ENCODE data around the gene ACER3.

DNA sequence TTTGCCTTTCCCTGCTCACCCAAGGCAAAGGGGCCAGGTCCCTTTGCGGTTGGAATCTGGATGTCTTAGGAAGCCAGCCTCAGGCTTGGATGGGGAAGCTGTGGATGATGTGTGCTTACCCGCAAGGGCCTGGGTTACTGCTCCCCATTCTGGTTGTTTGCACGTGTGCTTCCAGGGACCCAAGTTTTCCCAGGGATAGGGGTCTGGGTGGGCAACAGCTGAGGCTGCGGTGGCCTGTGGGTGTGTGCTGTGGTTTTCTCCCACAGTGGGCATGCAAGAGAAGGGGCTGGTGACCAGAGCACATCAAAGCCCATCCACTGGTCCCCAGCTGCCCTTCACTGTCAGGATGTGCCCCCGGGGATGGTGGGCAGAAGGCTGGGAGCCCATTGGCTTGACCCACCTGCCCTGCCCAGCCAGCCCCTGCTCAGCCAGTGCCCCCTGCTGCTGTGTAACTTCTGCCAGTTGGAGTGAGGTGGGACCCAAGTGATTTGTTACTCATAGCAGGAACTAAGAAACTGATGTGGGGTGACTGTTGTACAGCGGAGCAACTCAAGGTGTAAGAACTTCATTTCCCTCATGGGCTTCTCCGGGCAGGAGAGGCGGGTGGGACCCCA lies 209.4 kb downstream of the ACER3 start:
- TF ChIP-seq, protein P1, sequence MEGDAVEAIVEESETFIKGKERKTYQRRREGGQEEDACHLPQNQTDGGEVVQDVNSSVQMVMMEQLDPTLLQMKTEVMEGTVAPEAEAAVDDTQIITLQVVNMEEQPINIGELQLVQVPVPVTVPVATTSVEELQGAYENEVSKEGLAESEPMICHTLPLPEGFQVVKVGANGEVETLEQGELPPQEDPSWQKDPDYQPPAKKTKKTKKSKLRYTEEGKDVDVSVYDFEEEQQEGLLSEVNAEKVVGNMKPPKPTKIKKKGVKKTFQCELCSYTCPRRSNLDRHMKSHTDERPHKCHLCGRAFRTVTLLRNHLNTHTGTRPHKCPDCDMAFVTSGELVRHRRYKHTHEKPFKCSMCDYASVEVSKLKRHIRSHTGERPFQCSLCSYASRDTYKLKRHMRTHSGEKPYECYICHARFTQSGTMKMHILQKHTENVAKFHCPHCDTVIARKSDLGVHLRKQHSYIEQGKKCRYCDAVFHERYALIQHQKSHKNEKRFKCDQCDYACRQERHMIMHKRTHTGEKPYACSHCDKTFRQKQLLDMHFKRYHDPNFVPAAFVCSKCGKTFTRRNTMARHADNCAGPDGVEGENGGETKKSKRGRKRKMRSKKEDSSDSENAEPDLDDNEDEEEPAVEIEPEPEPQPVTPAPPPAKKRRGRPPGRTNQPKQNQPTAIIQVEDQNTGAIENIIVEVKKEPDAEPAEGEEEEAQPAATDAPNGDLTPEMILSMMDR (IDR thresholded peaks at IDR 0.05): no peak
- TF ChIP-seq POLR2A (IDR thresholded peaks at IDR 0.05): no peak

Measured in thyroid gland (tissue), 4 donors.